Uterus (tissue), 4 donors: ENCODE data around the gene NBEAL2. TPM values are rescaled to one million over a fixed set of nuclear protein-coding genes. Genes with fewer than 3 reads are reported as not detected.

ENCODE experiments used
- DNase-seq, 2 donors: peaks; one replicate each; pipeline ENCODE4 v3.0.0-alpha.2; 2019 to 2020
- H3K27ac ChIP-seq, 2 donors: fragments of 200-600 bp; sonication (generic); 1 replicate in 1 of 2; 2 replicates in 1 of 2; pipeline ENCODE4 v1.5.1; 2016 to 2018
- H3K27me3 ChIP-seq, 2 donors: fragments of 200-600 bp; sonication (generic); one replicate each; pipeline ENCODE4 v1.5.1; 2018 to 2019; ENCODE audit warnings: control low read depth in 1 of 2
- H3K36me3 ChIP-seq, 2 donors: fragments of 200-600 bp; sonication (generic); one replicate each; pipeline ENCODE4 v1.5.1; 2019; ENCODE audit warnings: control low read depth in 1 of 2
- H3K4me1 ChIP-seq, 2 donors: fragments of 200-600 bp; sonication (generic); one replicate each; pipeline ENCODE4 v1.5.1; 2018 to 2019; ENCODE audit warnings: control low read depth in 1 of 2
- H3K4me3 ChIP-seq, 2 donors: fragments of 200-600 bp; sonication (generic); 1 replicate in 1 of 2; 2 replicates in 1 of 2; pipeline ENCODE4 v1.5.1; 2018 to 2019; ENCODE audit warnings: mild to moderate bottlenecking in 1 of 2
- H3K9me3 ChIP-seq, 2 donors: fragments of 200-600 bp; sonication (generic); one replicate each; pipeline ENCODE4 v1.5.1; 2019; ENCODE audit warnings: control low read depth in 1 of 2
- POLR2A ChIP-seq, 2 donors: fragments of 450-650 bp; IDR thresholded peaks; one replicate each; pipeline ENCODE4 v1.6.1; 2016; ENCODE audit warnings: antibody characterized with exemption in 2 of 2, mild to moderate bottlenecking in 1 of 2, moderate library complexity in 1 of 2
- intact Hi-C: fragments of 100-400 bp; cut with DNase I; formaldehyde crosslinking; loops from one replicate; pipeline ENCODE4 v1.15.1; 2023; ENCODE audit warnings: low total_unique reads
- total RNA-seq, 4 donors: library from RNA; depleted of rRNA in 3 of 4; stranded (reverse); fragments of >200 nt in 3 of 4; gene quantifications; one replicate each; pipeline versions ENCODE4 v1.1.0 to v1.2.4, GENCODE V29; 2014 to 2023
- TF ChIP-seq, protein P1 (sequence below), 4 experiments: fragments of 200-600 bp in 2 of 4; fragments of 450-650 bp in 2 of 4; sonication (generic) in 2 of 4; IDR thresholded peaks; one replicate each; pipeline ENCODE4 v1.5.1; 2016 to 2019; ENCODE audit warnings: antibody characterized with exemption in 4 of 4, mild to moderate bottlenecking in 2 of 4, moderate library complexity in 1 of 4
- donor health status: DM: yes; HTN: yes; CAD: no.

Gene NBEAL2
- total RNA-seq, 4 donors from 2014 or later: 13.1 to 41.1 (median 23.8) TPM

GRCh38 chr3:46944191-46944590 lies 35.3 kb upstream of the NBEAL2 start:
- Histone ChIP-seq H3K27me3 (no peaks in the 10 kb centered on the region), H3K36me3 (no peaks in the 10 kb centered on the region), H3K9me3 (no peaks in the 10 kb centered on the region), H3K27ac (no peak overlapping the region), H3K4me1 (peaks cover 0 to 18% of the 10 kb centered on the region in 2 donors), H3K4me3 (no peak overlapping the region)
- DNase-seq: no peak
- intact Hi-C loops: no loop called here
- TF ChIP-seq, protein P1, sequence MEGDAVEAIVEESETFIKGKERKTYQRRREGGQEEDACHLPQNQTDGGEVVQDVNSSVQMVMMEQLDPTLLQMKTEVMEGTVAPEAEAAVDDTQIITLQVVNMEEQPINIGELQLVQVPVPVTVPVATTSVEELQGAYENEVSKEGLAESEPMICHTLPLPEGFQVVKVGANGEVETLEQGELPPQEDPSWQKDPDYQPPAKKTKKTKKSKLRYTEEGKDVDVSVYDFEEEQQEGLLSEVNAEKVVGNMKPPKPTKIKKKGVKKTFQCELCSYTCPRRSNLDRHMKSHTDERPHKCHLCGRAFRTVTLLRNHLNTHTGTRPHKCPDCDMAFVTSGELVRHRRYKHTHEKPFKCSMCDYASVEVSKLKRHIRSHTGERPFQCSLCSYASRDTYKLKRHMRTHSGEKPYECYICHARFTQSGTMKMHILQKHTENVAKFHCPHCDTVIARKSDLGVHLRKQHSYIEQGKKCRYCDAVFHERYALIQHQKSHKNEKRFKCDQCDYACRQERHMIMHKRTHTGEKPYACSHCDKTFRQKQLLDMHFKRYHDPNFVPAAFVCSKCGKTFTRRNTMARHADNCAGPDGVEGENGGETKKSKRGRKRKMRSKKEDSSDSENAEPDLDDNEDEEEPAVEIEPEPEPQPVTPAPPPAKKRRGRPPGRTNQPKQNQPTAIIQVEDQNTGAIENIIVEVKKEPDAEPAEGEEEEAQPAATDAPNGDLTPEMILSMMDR (IDR thresholded peaks at IDR 0.05): no peak
- no peak for TF ChIP-seq POLR2A (IDR thresholded peaks at IDR 0.05)

DNA sequence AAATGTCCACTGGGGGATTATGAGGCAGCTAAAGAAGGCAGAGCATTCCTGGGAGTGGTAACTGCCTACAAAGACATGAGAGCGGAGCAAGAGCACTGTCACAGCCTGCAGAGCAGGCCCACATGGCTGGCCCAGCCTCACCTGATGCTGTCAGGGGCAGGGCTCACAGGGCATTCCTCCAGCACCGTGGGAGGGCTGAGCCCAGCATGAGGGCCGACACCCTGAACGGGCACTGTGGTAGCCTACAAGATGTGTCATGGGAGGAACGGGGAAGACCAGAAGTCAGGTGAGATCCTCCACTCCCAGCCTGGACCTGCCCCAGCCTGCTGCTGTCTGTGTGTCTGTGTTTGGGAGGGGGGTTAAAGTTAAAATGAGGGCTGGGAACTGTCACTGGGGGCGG lies 33.0 kb upstream of the NBEAL2 start:
- no peak for DNase-seq
- Histone ChIP-seq H3K36me3 (no peaks in the 10 kb centered on the region), H3K4me3 (no peak overlapping the region), H3K27ac (peak overlapping the region in 1 of 2 donors; percentile 21), H3K9me3 (no peaks in the 10 kb centered on the region), H3K27me3 (no peaks in the 10 kb centered on the region), H3K4me1 (peaks cover 4 to 18% of the 10 kb centered on the region in 2 donors)
- TF ChIP-seq POLR2A (IDR thresholded peaks at IDR 0.05): no peak
- TF ChIP-seq, protein P1 (IDR thresholded peaks at IDR 0.05): no peak
- intact Hi-C loops: no loop called here

DNA sequence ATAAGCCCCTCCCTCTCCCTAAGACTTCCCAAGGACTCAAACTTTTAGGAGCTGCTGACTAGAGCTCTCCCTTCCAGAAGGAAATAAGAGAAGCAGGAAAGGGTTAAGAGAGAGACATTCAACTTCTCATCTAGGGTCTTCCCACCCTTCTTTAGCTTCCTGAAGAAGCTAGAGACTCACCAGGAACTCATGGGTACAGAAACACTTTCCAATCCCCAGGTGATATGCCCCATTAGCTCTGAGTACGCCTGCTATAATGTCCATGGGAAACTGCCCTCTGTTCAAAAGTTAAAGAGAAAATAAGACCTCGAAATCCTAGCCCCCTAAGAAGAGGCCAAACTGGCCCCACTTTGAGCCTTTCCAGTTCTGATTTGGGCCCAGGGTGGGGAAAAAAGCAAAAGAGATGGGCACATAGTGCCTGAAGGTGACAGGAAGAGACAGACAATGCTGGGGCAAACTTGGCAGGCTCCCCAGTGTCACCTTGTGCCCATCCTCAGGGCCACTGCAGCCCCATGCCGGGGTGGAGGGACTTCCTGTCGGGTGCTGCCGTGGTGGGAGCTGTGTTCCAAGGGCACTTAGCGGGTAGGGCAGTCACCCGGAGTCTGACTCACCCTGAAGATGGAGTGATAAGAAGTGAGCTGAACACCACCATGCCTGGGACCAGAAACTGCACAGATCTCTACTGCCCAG lies 32.5 kb upstream of the NBEAL2 start:
- Histone ChIP-seq H3K27me3 (no peaks in the 10 kb centered on the region), H3K9me3 (no peaks in the 10 kb centered on the region), H3K36me3 (no peaks in the 10 kb centered on the region), H3K4me1 (peaks cover 4 to 18% of the 10 kb centered on the region in 2 donors), H3K27ac (peak overlapping the region in 1 of 2 donors; percentile 21), H3K4me3 (no peak overlapping the region)
- TF ChIP-seq POLR2A (IDR thresholded peaks at IDR 0.05): no peak
- TF ChIP-seq, protein P1 (IDR thresholded peaks at IDR 0.05): no peak
- DNase-seq: no peak
- intact Hi-C loops: no loop called here

DNA sequence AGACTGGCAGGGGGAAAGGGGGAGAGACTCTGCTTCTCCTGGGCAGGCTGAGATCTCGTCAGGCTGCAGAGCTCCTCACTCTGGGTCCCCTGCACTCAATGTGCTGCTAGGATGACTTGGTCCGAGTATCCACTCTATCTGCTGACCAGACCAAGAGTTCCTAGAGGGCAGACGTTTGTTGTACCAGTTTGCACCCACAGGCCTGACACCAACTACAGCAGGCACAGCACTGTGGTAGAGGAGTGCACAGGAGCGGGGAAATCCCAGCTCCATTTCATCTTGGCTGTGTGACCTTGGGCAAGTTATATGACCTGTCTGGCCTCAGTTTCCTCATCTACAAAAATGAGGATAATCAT lies 31.9 kb upstream of the NBEAL2 start:
- DNase-seq: no peak
- peaks cover 4 to 18% of the 10 kb centered on the region in 2 donors for H3K4me1 ChIP-seq
- H3K27me3 ChIP-seq: no peaks in the 10 kb centered on the region
- intact Hi-C loops: no loop called here
- H3K4me3 ChIP-seq: no peak overlapping the region
- peak overlapping the region; percentile 3 to 43 for H3K27ac ChIP-seq
- H3K9me3 ChIP-seq: no peaks in the 10 kb centered on the region
- no peaks in the 10 kb centered on the region for H3K36me3 ChIP-seq
- TF ChIP-seq, protein P1 (IDR thresholded peaks at IDR 0.05): no peak
- no peak for TF ChIP-seq POLR2A (IDR thresholded peaks at IDR 0.05)

DNA sequence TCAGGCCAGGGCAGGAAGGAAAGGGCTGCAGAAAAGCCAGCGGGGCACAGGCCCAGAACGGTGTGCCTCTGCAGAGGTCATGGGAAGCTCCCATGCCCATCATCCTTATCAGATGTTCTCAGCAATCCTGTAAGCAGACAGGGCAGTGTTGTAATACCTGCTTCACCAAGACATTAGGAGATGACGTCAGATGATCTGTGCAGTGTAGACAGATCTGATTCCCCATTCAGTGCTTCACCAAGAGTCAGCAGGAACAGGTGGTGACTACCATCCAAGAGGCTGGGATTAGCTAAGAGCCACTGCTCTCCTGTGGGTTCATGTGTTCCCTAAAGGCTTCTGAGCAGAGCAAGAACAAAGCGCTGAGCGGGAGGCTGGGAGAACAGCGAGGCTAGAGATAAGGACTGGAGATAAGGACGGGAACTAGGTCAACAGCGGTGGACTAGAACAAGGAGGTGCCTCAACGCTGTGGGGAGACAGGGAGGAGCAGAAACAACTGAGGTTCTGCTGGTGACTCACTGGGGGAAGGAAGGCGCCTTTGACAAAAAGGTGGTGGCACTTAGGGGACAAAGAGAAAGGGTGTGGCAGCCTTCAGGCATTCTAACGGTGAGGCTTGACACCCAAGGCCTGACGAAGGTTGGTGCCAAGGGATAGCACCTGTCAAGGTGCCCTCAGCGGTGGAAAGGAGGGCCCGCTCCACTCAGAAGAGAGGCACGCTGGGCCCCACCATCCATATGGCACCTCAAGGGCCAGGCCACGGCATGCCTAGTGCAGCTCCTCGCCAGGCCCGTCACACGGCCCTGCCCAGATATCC lies 31.3 kb upstream of the NBEAL2 start:
- peak in 1 of 2 donors; percentile 42 for DNase-seq
- TF ChIP-seq, protein P1 (IDR thresholded peaks at IDR 0.05): no peak
- no peak for TF ChIP-seq POLR2A (IDR thresholded peaks at IDR 0.05)
- H3K4me1 ChIP-seq: peaks cover 4 to 18% of the 10 kb centered on the region in 2 donors

More for the DNA sequence above, 31.3 kb upstream of the NBEAL2 start:
- no peak overlapping the region for H3K4me3 ChIP-seq
- no peaks in the 10 kb centered on the region for H3K9me3 ChIP-seq
- no peaks in the 10 kb centered on the region for H3K27me3 ChIP-seq
- peak overlapping the region; percentile 43 to 45 for H3K27ac ChIP-seq
- intact Hi-C loops: no loop called here
- no peaks in the 10 kb centered on the region for H3K36me3 ChIP-seq
